Measurements from ENCODE around the gene MLLT3.

DNA sequence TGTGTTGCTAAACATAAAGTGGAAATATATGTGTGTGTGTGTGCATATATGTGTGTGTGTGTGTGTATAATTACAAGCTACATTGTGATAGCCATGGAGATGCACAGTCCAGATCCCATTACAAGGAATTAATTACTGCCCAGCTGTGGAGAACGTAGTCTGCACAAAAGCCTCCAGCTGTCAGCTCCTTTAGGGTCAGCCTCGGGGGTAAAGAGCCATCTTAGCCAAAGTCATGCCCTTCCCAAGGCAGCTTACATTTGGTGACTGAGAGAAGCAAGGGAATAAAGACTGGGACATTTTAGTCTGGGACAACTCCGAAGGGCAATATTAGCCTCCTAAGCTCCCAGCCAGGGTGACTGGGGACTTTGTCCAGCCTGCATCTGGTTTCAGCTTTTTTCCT is 39.9 kb upstream of the MLLT3 start:
- TF ChIP-seq, protein P1, sequence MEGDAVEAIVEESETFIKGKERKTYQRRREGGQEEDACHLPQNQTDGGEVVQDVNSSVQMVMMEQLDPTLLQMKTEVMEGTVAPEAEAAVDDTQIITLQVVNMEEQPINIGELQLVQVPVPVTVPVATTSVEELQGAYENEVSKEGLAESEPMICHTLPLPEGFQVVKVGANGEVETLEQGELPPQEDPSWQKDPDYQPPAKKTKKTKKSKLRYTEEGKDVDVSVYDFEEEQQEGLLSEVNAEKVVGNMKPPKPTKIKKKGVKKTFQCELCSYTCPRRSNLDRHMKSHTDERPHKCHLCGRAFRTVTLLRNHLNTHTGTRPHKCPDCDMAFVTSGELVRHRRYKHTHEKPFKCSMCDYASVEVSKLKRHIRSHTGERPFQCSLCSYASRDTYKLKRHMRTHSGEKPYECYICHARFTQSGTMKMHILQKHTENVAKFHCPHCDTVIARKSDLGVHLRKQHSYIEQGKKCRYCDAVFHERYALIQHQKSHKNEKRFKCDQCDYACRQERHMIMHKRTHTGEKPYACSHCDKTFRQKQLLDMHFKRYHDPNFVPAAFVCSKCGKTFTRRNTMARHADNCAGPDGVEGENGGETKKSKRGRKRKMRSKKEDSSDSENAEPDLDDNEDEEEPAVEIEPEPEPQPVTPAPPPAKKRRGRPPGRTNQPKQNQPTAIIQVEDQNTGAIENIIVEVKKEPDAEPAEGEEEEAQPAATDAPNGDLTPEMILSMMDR (IDR thresholded peaks at IDR 0.05) = no peak
- no peak for TF ChIP-seq POLR2A (IDR thresholded peaks at IDR 0.05)
